NB4 (cell line): ENCODE data around the gene ARSB.
A peak's percentile ranks its signal among the peaks of the same experiment; 100 is the strongest.

Experiments
- DNase-seq: peaks from one replicate; pipeline ENCODE4 v3.0.0; 2010; ENCODE audit warnings: low read depth
- H3K4me3 ChIP-seq: one replicate; pipeline ENCODE4 v1.5.1; 2011; ENCODE audit warnings: mild to moderate bottlenecking, low read depth, low read length, moderate library complexity
- CTCF ChIP-seq: IDR thresholded peaks from one replicate; pipeline ENCODE4 v1.5.1; 2012; ENCODE audit warnings: low read depth, low read length
- MAX ChIP-seq: IDR thresholded peaks from 2 replicates; pipeline ENCODE4 v1.6.1; 2011; ENCODE audit warnings: low read depth, low read length
- MYC ChIP-seq: IDR thresholded peaks from 2 replicates; pipeline ENCODE4 v1.6.1; 2011; ENCODE audit warnings: low read depth, low read length
- POLR2A ChIP-seq: IDR thresholded peaks from 2 replicates; pipeline ENCODE4 v1.6.1; 2011; ENCODE audit warnings: mild to moderate bottlenecking; ENCODE audit not compliant: insufficient read length; ENCODE audit errors: extremely low read depth

ARSB gene

DNA sequence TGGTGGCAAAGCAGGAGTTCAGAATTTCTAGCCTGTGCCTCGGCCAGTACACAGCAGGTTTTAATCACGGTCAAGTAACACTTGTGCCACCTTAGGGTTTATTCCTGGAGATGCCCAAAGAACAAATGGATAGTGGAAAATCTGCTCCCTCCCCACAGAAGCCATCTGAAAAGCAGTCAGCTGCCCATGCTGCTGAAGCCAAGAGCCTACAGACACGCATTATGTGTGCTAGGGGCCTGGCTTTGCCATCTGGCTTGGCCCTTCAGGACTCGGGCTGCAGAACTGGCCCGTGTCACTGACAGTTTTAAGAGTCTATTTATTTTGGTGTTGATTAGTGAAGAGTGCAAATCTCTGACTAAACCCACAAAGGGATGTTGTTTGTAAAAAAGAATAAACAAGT, 11.1 kb downstream of the ARSB start:
- H3K4me3 ChIP-seq: no peak overlapping the region
- DNase-seq: no peak
- TF ChIP-seq POLR2A (no peak), CTCF (no peak), MYC (no peak), MAX (no peak)

- TF ChIP-seq CTCF (no peak), MYC (no peak), MAX (no peak), POLR2A (no peak)
- no peak for DNase-seq
- H3K4me3 ChIP-seq: no peak overlapping the region
These were observed 12.3 kb downstream of the ARSB start for GRCh38 chr5:78972654-78973428.

DNA sequence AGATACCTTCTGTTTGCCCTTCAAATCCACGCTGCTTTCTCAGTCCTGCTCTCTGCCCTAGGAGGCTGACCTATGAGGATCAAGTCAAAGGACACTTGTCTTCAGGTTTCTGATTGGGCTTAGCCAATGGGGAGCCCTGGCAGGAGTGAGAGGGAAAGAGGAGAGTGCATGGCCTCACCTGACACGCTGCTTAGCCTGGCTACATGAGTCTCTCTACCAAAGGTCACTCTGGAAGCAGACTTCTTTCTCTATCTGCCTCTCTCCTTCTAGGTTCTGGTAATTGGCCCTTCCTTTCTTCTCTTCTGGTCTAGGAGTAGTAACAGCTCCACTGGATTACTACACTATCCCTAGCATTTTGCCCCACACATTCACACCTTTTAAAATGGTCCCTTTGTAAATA, 13.1 kb downstream of the ARSB start:
- TF ChIP-seq MYC (no peak), MAX (no peak), POLR2A (no peak), CTCF (no peak)
- DNase-seq: no peak
- H3K4me3 ChIP-seq: no peak overlapping the region

DNA sequence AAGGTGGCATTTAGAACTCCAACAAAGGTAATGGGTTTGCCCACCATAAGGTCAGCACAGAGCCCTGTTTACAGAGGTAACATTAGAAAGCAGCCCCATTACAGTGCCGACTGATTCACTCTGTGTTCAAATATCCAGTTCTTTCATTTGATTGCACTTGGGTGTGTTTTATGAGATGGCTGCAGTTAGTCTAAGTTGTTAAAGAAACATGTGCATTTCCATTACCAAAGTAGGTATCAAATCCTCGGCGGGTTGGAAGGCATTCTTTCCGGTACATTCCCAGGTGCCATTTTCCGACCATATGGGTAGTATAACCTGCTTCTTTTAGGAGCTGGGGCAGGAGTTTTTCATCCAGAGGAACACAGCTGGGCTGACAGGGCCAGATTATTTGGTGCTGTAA, 16.3 kb downstream of the ARSB start:
- TF ChIP-seq CTCF (no peak), POLR2A (no peak), MAX (no peak), MYC (no peak)
- DNase-seq: no peak

DNA sequence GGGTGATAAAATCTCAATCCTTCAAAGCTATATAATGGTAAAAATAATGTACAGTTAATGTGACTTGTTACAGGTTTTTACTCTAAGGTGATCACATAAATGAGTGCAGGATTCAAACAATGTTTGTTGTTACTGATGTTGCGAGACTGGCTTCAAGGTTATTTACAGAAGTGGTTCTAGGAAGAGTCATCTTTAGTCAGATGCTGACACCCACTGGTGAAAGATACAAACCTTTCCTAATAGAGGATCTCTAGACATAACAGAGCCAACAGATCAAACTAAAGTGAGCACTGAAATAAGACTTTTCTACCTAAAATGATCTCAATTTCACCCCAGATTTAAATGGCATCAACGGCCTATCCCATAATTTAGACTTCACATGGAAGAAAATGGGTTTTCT, 20.2 kb downstream of the ARSB start:
- no peak for TF ChIP-seq POLR2A
- TF ChIP-seq MAX: no peak
- TF ChIP-seq CTCF: no peak
- no peak overlapping the region for H3K4me3 ChIP-seq
- peak; percentile 75 for DNase-seq

More for the DNA sequence above, 16.3 kb downstream of the ARSB start:
- H3K4me3 ChIP-seq: no peak overlapping the region
